ENCODE data around the gene RADIL.

DNA sequence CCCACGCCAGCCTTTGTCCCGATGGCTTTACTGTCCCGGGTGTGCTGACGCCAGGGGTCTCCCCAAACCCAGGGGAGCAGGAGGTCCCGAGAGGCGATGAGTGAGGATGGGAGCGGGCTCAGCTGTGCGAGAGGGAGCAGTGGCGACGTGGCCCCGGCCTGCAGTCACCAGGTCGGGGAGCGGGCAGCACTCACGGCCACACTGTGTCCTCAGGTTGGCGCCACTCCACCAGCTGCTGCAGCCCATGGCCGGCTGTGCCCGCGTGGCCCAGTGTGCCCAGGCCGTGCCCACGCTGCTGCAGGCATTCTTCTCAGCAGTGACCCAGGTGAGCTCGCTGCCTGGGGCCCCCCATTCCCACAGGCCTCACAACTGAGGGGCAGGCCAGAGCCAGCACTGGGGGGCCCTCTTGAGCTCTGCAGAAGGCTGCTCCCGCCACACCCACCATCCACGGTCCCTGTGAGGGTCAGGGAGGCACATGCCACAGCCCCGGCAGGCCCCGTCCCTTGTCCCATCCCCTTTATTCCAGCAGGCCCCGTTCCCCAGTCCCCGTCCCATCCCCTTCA, 94.8 kb downstream of the RADIL start:
- no peak for TF ChIP-seq CTCF (IDR thresholded peaks at IDR 0.05)
- no peak for TF ChIP-seq ZFX (IDR thresholded peaks at IDR 0.05; ENCODE audit: borderline replicate concordance)

All from 22Rv1 (cell line).